SJCRH30 (cell line): ENCODE measurements around the gene TLCD3B. TPM values are rescaled to one million over a fixed set of nuclear protein-coding genes. Genes with fewer than 3 reads are reported as not detected.
A peak's percentile ranks its signal among the peaks of the same experiment; 100 is the strongest.

Experiments used
- DNase-seq, 2 experiments: peaks; one replicate each; pipeline ENCODE4 v3.0.0-alpha.2; 2015 to 2020
- H3K27ac ChIP-seq: fragments of 250-450 bp; sonication (Bioruptor Pico); 2 replicates; pipeline ENCODE4 v1.5.1; 2020; ENCODE audit warnings: mild to moderate bottlenecking, moderate library complexity
- H3K27me3 ChIP-seq: fragments of 250-450 bp; sonication (Bioruptor Pico); 2 replicates; pipeline ENCODE4 v1.5.1; 2020; ENCODE audit warnings: mild to moderate bottlenecking, moderate library complexity
- H3K36me3 ChIP-seq: fragments of 250-450 bp; sonication (Bioruptor Pico); 2 replicates; pipeline ENCODE4 v1.5.1; 2020; ENCODE audit warnings: mild to moderate bottlenecking, moderate library complexity
- H3K4me1 ChIP-seq: fragments of 250-450 bp; sonication (Bioruptor Pico); 2 replicates; pipeline ENCODE4 v1.5.1; 2020; ENCODE audit warnings: mild to moderate bottlenecking, moderate library complexity
- H3K4me3 ChIP-seq: fragments of 250-450 bp; sonication (Bioruptor Pico); 2 replicates; pipeline ENCODE4 v1.5.1; 2020; ENCODE audit warnings: mild to moderate bottlenecking, moderate library complexity
- H3K9me3 ChIP-seq: fragments of 250-450 bp; sonication (Bioruptor Pico); replicated peaks from 2 replicates; pipeline ENCODE4 v1.5.1; 2020; ENCODE audit warnings: mild to moderate bottlenecking, moderate library complexity
- total RNA-seq: library from RNA; depleted of rRNA; stranded (reverse); fragments of >200 nt; shearing (Covaris generic); gene quantifications from 2 replicates; pipeline ENCODE4 v1.2.3, GENCODE V29; 2014; rRNA removed

Gene TLCD3B
- total RNA-seq = 0.49 and 0.58 TPM in 2 replicates

- peak within 1 kb of the TSS; percentile 22; the same call in 1 of the 2 replicates for H3K4me3 ChIP-seq
- H3K4me1 ChIP-seq = peaks cover 18% of the 10 kb centered on the region
- H3K9me3 ChIP-seq = no peaks in the 10 kb centered on the region
- no peak for DNase-seq
- peaks cover 6% of the 10 kb centered on the region; the same call in 1 of the 2 replicates for H3K27me3 ChIP-seq
- no peaks in the 10 kb centered on the region for H3K36me3 ChIP-seq
- H3K27ac ChIP-seq = no peak within 1 kb of the TSS
These were observed at the start of gene TLCD3B for GRCh38 chr16:30030841-30031413. TLCD3B (minus strand) TSS chr16:30031271; CDS start chr16:30030527, 744 bp downstream.

GRCh38 chr16:30079480-30079879 lies 48.4 kb upstream of the TLCD3B start:
- peaks cover 33% of the 10 kb centered on the region for H3K36me3 ChIP-seq
- H3K27me3 ChIP-seq = no peaks in the 10 kb centered on the region
- no peak overlapping the region for H3K4me3 ChIP-seq
- DNase-seq = no peak
- H3K9me3 ChIP-seq = no peaks in the 10 kb centered on the region
- no peak overlapping the region for H3K27ac ChIP-seq
- H3K4me1 ChIP-seq = peaks cover 7% of the 10 kb centered on the region; the same call in 1 of the 2 replicates

DNA sequence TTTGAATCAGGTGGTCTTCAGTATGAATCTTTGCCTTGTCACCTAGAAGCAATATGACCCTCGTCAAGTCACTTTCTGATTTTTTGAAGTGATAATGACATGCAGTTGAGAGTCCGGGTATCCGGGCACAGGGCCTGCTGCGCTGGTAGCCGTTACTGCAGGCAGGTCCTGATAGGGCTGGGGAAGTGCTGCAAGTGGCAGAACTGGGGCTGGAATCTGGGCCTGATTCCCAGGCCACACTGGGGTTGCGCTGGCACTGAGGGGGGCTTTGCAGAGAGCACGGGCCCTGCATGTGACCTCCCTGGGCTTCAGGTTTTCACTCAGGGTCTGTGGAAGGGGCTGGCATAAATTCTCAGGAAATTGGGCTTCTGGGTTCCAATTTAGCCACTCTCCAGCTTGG lies 47.7 kb upstream of the TLCD3B start:
- H3K4me3 ChIP-seq = no peak overlapping the region
- H3K9me3 ChIP-seq = no peaks in the 10 kb centered on the region
- H3K36me3 ChIP-seq = peaks cover 33% of the 10 kb centered on the region
- no peak overlapping the region for H3K27ac ChIP-seq
- H3K4me1 ChIP-seq = peaks cover 7% of the 10 kb centered on the region; the same call in 1 of the 2 replicates
- no peaks in the 10 kb centered on the region for H3K27me3 ChIP-seq
- DNase-seq = no peak

- Histone ChIP-seq H3K9me3 (no peaks in the 10 kb centered on the region), H3K4me3 (no peak overlapping the region), H3K27ac (no peak overlapping the region), H3K36me3 (peaks cover 33% of the 10 kb centered on the region), H3K27me3 (no peaks in the 10 kb centered on the region), H3K4me1 (peaks cover 7% of the 10 kb centered on the region; the same call in 1 of the 2 replicates)
- DNase-seq = no peak
These were observed 46.6 kb upstream of the TLCD3B start for GRCh38 chr16:30077656-30078055.

DNA sequence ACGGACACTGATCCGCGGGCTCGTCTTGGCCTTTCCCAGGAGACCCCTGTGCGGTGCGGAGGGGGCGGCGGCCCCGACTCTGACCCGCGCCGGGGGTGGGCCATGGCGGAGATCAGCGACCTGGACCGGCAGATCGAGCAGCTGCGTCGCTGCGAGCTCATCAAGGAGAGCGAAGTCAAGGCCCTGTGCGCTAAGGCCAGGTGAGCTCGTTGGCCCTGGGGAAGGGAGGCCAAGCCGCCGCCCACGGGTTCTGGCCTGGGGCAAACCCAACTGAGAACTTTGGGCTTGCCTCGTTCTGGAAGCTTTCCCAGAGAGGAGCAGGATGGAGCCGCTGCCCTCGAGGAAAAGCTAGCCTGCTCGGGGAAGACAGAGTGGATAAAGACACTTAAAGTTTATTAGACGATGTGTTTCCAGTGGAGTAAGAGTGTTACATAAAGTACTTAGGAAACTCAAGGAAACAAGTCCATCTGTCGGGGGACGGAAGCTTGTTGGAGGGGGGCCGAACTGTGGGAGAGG lies 45.3 kb upstream of the TLCD3B start:
- H3K9me3 ChIP-seq = no peaks in the 10 kb centered on the region
- H3K4me1 ChIP-seq = peaks cover 7% of the 10 kb centered on the region; the same call in 1 of the 2 replicates
- H3K4me3 ChIP-seq = peak overlapping the region; percentile 80
- peaks cover 42% of the 10 kb centered on the region for H3K36me3 ChIP-seq
- no peak for DNase-seq
- H3K27ac ChIP-seq = peak overlapping the region; percentile 44
- H3K27me3 ChIP-seq = no peaks in the 10 kb centered on the region

GRCh38 chr16:30075503-30076275 lies 44.6 kb upstream of the TLCD3B start, which contains the start of gene PPP4C:
PPP4C (plus strand) TSS chr16:30075994; CDS start chr16:30076378, 384 bp downstream.
- H3K36me3 ChIP-seq = peaks cover 42% of the 10 kb centered on the region
- H3K4me1 ChIP-seq = peaks cover 7% of the 10 kb centered on the region; the same call in 1 of the 2 replicates
- DNase-seq = peak; percentile 85 to 88

DNA sequence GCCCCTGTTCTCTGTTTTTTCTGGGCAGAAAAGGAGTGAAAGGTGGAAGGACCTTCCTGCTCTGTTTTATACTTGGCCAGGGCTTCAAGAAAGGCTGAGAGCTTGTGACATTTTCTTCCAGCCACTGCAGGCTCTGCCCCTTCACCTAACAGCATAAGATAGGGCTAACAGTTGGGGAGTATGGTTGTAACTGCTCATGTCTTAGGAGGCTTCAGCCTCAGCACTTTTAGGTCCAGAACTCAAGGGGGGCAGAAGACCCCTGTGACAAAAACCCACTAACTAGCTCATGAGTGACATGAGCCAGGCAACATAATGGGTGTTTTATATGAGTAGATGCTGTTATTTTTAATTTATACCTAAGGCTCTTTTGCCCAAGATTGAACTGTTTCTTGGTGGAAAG lies 39.4 kb upstream of the TLCD3B start:
- Histone ChIP-seq H3K4me1 (no peaks in the 10 kb centered on the region), H3K27me3 (no peaks in the 10 kb centered on the region), H3K9me3 (no peaks in the 10 kb centered on the region), H3K36me3 (peaks cover 61% of the 10 kb centered on the region), H3K27ac (no peak overlapping the region), H3K4me3 (no peak overlapping the region)
- DNase-seq = no peak

More at GRCh38 chr16:30075503-30076275, 44.6 kb upstream of the TLCD3B start, which contains the start of gene PPP4C:
- Histone ChIP-seq H3K4me3 (peak within 1 kb of the TSS; percentile 80), H3K27me3 (no peaks in the 10 kb centered on the region), H3K27ac (peak within 1 kb of the TSS; percentile 44), H3K9me3 (no peaks in the 10 kb centered on the region)

- Histone ChIP-seq H3K4me1 (no peaks in the 10 kb centered on the region), H3K9me3 (no peaks in the 10 kb centered on the region), H3K36me3 (peaks cover 61% of the 10 kb centered on the region), H3K27me3 (no peaks in the 10 kb centered on the region), H3K27ac (no peak overlapping the region), H3K4me3 (no peak overlapping the region)
- DNase-seq = no peak
These were observed 38.8 kb upstream of the TLCD3B start for GRCh38 chr16:30069611-30070462.

GRCh38 chr16:30068750-30069610 lies 37.9 kb upstream of the TLCD3B start:
- H3K9me3 ChIP-seq = no peaks in the 10 kb centered on the region
- H3K4me3 ChIP-seq = no peak overlapping the region
- H3K27me3 ChIP-seq = no peaks in the 10 kb centered on the region
- H3K36me3 ChIP-seq = peaks cover 61% of the 10 kb centered on the region
- no peak overlapping the region for H3K27ac ChIP-seq
- no peaks in the 10 kb centered on the region for H3K4me1 ChIP-seq
- no peak for DNase-seq

GRCh38 chr16:30068333-30068732 lies 37.3 kb upstream of the TLCD3B start:
- H3K4me3 ChIP-seq = no peak overlapping the region
- no peaks in the 10 kb centered on the region for H3K27me3 ChIP-seq
- DNase-seq = no peak
- peaks cover 6% of the 10 kb centered on the region; the same call in 1 of the 2 replicates for H3K4me1 ChIP-seq
- no peaks in the 10 kb centered on the region for H3K9me3 ChIP-seq
- no peak overlapping the region for H3K27ac ChIP-seq
- peaks cover 61% of the 10 kb centered on the region for H3K36me3 ChIP-seq

DNA sequence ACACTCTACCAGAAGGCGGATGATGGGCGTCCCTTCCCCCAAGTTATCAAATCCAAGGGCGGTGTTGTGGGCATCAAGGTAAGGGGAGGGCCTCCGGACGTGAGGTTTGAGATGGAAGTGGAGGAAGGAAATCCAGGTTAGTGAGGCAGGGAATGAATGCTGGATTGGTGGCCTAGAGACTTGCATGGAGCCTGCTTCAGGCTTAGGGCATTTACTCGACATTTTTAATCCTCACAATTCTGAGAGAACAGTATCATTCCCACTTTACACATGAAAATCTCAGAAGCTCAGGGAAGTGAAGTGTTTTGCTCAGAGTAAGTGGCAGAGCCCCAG lies 36.5 kb upstream of the TLCD3B start:
- no peaks in the 10 kb centered on the region for H3K27me3 ChIP-seq
- no peaks in the 10 kb centered on the region for H3K9me3 ChIP-seq
- H3K36me3 ChIP-seq = peaks cover 60% of the 10 kb centered on the region
- H3K4me1 ChIP-seq = peaks cover 8% of the 10 kb centered on the region; the same call in 1 of the 2 replicates
- DNase-seq = no peak
- H3K4me3 ChIP-seq = no peak overlapping the region
- no peak overlapping the region for H3K27ac ChIP-seq

- Histone ChIP-seq H3K36me3 (peaks cover 54% of the 10 kb centered on the region), H3K27ac (peak overlapping the region; percentile 86)
These were observed 35.9 kb upstream of the TLCD3B start for GRCh38 chr16:30066761-30067583.

More at GRCh38 chr16:30066761-30067583, 35.9 kb upstream of the TLCD3B start:
- Histone ChIP-seq H3K27me3 (no peaks in the 10 kb centered on the region), H3K9me3 (no peaks in the 10 kb centered on the region), H3K4me3 (peak overlapping the region; percentile 83), H3K4me1 (peaks cover 10% of the 10 kb centered on the region)
- DNase-seq = no peak
